ENCODE measurements around the gene FUT3. TPM values are rescaled to one million over a fixed set of nuclear protein-coding genes. Genes with fewer than 3 reads are reported as not detected.

Gene FUT3
- polyA plus RNA-seq, 1 donor from 2014 or later = 0.64 TPM

Other genes starting within 250 kb of the FUT3 start
- gene SAFB2, start 228.7 kb downstream of the FUT3 start, polyA plus RNA-seq = 38.8 and 40.1 TPM in 2 replicates
- gene SAFB, start 228.4 kb downstream of the FUT3 start, polyA plus RNA-seq = 67.3 and 89.8 TPM in 2 replicates
- 46.0 and 52.3 TPM in 2 replicates for gene MICOS13, start 170.9 kb downstream of the FUT3 start, polyA plus RNA-seq
- 170 and 223 TPM in 2 replicates for gene HSD11B1L, start 170.4 kb downstream of the FUT3 start, polyA plus RNA-seq
- gene RPL36, start 161.2 kb downstream of the FUT3 start, polyA plus RNA-seq = 358 and 452 TPM in 2 replicates
- gene LONP1, start 131.3 kb downstream of the FUT3 start, polyA plus RNA-seq = 43.1 and 46.2 TPM in 2 replicates
- not detected in 2 replicates for gene CATSPERD, start 130.8 kb downstream of the FUT3 start, polyA plus RNA-seq
- 0.97 and 1.0 TPM in 2 replicates for gene PRR22, start 66.7 kb downstream of the FUT3 start, polyA plus RNA-seq
- gene DUS3L, start 60.3 kb downstream of the FUT3 start, polyA plus RNA-seq = 34.2 and 42.1 TPM in 2 replicates
- 0.62 TPM in 1 of 2 replicates, not detected in the other for gene NRTN, start 46.4 kb downstream of the FUT3 start, polyA plus RNA-seq
- not detected in 2 replicates for gene FUT6, start 11.7 kb downstream of the FUT3 start, polyA plus RNA-seq
- gene FUT5, start 19.1 kb upstream of the FUT3 start, polyA plus RNA-seq = not detected in 2 replicates
- gene NDUFA11, start 52.3 kb upstream of the FUT3 start, polyA plus RNA-seq = 529 and 594 TPM in 2 replicates
- gene VMAC, start 53.4 kb upstream of the FUT3 start, polyA plus RNA-seq = 6.0 and 9.1 TPM in 2 replicates
- 7.5 and 10.5 TPM in 2 replicates for gene CAPS, start 62.8 kb upstream of the FUT3 start, polyA plus RNA-seq
- 53.6 and 67.6 TPM in 2 replicates for gene RANBP3, start 126.7 kb upstream of the FUT3 start, polyA plus RNA-seq

Data from neural cell (in vitro differentiated cells).